ENCODE data around the gene ZNF799.
"Not testable (repeated sequence)": the region's sequence is repeated elsewhere in the genome, so short reads cannot be mapped to it uniquely, and the experiment has no call there.

ZNF799 gene

DNA sequence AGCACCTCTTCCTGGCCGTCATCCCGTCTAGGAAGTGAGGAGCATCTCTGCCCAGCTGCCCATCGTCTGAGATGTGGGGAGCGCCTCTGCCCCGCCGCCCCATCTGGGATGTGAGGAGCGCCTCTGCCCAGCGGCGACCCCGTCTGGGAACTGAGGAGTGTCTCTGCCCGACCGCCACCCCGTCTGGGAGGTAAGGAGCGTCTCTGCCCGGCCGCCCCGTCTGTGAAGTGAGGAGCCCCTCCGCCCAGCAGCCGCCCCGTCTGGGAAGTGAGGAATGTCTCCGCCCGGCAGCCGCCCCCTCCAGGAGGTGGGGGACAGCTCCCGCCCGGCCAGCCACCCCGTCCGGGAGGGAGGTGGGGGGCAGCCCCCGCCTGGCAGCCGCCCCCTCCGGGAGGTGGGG, 38.8 kb downstream of the ZNF799 start:
- not testable (repeated sequence) for DNase-seq

- no peak for DNase-seq
Observed at GRCh38 chr19:12353375-12353774, 47.7 kb downstream of the ZNF799 start.

GRCh38 chr19:12350890-12351197, 50.2 kb downstream of the ZNF799 start:
- DNase-seq = no peak

GRCh38 chr19:12350185-12350889, 50.7 kb downstream of the ZNF799 start:
- no peak for DNase-seq

GRCh38 chr19:12346896-12347295, 54.2 kb downstream of the ZNF799 start:
- DNase-seq = no peak

DNA sequence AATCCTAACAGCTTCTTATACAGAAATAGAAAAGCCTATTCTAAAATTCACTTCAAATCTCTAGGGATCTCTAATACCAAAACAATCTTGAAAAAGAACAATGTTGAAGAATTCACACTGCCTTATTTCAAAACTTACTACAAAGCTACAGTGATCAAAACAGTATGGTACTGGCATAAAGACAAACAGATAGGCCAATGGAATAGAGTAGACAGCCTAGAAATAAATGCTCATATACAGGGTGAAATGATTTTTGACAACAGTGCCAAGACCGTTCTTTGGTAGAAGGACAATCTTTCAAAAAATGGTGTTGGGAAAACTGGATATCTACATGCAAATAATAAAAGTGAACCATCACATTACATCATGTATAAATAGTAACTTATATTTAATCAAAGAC, 55.9 kb downstream of the ZNF799 start:
- DNase-seq = no peak

Measured in activated CD4-positive, alpha-beta T cell treated with anti-CD3 and anti-CD28 coated beads, Interleukin-10, Interleukin-2, amounts not matched to agents 100 ng/mL and 50 ng/mL, durations not matched to agents 16 hours and 8 hours (primary cell).